Measurements from ENCODE around the gene RELL2.

DNA sequence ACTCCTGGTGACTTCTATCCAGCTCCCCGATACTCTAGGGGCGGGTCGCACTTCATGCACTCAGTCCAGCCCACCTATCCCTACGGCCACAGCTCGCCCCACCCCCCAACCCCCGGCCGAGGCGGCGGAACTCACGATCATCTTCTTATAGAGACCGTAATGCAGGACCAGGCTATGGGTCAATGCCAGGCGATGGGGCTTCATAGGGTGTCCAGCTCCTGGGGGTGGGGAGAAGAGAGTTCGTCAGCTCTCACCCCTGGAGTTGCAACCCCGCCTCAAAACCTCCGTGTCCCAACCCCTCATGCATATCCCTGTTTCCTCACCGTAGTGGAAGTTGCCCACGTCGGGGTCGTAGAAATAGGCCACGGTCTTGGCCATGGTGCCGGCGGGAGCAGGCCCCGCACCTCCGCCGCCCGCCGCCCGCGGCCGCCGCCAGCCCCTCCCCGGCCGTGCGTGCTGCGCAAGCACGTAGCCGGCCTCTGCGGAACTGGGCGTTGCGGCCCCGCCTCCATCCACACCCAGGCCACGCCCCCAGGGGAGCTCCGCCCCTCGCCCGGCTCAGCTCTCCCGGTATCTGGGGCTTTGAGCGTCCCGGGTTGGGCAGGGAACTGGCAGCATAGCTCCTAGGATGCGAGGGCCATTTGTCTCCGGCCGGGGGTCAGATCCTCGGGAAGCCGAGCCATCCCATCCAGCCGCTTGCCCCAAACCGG, at the start of gene RELL2, which contains the start of gene HDAC3:
- TF ChIP-seq, protein P1, sequence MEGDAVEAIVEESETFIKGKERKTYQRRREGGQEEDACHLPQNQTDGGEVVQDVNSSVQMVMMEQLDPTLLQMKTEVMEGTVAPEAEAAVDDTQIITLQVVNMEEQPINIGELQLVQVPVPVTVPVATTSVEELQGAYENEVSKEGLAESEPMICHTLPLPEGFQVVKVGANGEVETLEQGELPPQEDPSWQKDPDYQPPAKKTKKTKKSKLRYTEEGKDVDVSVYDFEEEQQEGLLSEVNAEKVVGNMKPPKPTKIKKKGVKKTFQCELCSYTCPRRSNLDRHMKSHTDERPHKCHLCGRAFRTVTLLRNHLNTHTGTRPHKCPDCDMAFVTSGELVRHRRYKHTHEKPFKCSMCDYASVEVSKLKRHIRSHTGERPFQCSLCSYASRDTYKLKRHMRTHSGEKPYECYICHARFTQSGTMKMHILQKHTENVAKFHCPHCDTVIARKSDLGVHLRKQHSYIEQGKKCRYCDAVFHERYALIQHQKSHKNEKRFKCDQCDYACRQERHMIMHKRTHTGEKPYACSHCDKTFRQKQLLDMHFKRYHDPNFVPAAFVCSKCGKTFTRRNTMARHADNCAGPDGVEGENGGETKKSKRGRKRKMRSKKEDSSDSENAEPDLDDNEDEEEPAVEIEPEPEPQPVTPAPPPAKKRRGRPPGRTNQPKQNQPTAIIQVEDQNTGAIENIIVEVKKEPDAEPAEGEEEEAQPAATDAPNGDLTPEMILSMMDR (conservative IDR thresholded peaks at IDR 0.05 in 1 of 2, IDR thresholded peaks at IDR 0.05 in 1 of 2; ENCODE audit: extremely low read depth in 1 of 2, insufficient read depth in 1 of 2, low read depth in 1 of 2, low read length in 2 of 2) = no peak
- no peak for TF ChIP-seq EZH2 (IDR thresholded peaks at IDR 0.05; ENCODE audit: borderline replicate concordance, low read length)
